K562 (cell line): Measurements from ENCODE around the gene PLEKHO2. TPM values are rescaled to one million over a fixed set of nuclear protein-coding genes. Genes with fewer than 3 reads are reported as not detected.

ENCODE experiments used
- E2F3 ChIP-seq: fragments of 250-450 bp; sonication (Bioruptor Pico); IDR thresholded peaks from 2 replicates; pipeline ENCODE4 v1.4.0; 2020; ENCODE audit warnings: mild to moderate bottlenecking
- ETS2 ChIP-seq: IDR thresholded peaks from 2 replicates; pipeline ENCODE4 v1.6.1; 2016; ENCODE audit warnings: borderline replicate concordance, missing genetic modification characterization, mild to moderate bottlenecking, moderate library complexity, missing compliant biosample characterization; ENCODE audit not compliant: poor library complexity, severe bottlenecking
- ETV6 ChIP-seq, 3 experiments: fragments of 150-350 bp in 1 of 3; sonication (generic) in 1 of 3; formaldehyde crosslinking in 1 of 3; IDR thresholded peaks; 2 replicates each; pipeline versions ENCODE4 v1.6.1 to v1.8.0; 2014 to 2022; ENCODE audit warnings: borderline replicate concordance in 2 of 3, low read depth in 2 of 3, antibody characterized with exemption in 1 of 3, low read length in 1 of 3, mild to moderate bottlenecking in 1 of 3, missing genetic modification reagents in 1 of 3
- FOXP4 ChIP-seq: sonication (generic); formaldehyde crosslinking; IDR thresholded peaks from 2 replicates; pipeline ENCODE4 v1.8.0; 2022; ENCODE audit warnings: mild to moderate bottlenecking, missing genetic modification reagents, borderline replicate concordance
- KLF1 ChIP-seq: fragments of 450-650 bp; IDR thresholded peaks from 2 replicates; pipeline ENCODE4 v1.6.1; 2016; ENCODE audit warnings: missing genetic modification characterization, missing compliant biosample characterization
- MCM3 ChIP-seq: fragments of 450-650 bp; IDR thresholded peaks from 2 replicates; pipeline ENCODE4 v1.6.1; 2016
- MYNN ChIP-seq, 2 experiments: sonication (generic); formaldehyde crosslinking in 1 of 2; IDR thresholded peaks; 2 replicates each; pipeline versions ENCODE4 v1.5.0 to v1.6.1; 2016 to 2020; ENCODE audit warnings: antibody characterized with exemption in 1 of 2, missing genetic modification reagents in 1 of 2
- NR0B1 ChIP-seq: fragments of 450-650 bp; IDR thresholded peaks from one replicate; pipeline ENCODE4 v1.6.1; 2018; ENCODE audit warnings: mild to moderate bottlenecking, moderate library complexity; ENCODE audit not compliant: partially characterized antibody
- SPI1 ChIP-seq: IDR thresholded peaks from 2 replicates; pipeline ENCODE4 v1.6.1; 2011; ENCODE audit warnings: low read depth, low read length, control low read depth, borderline replicate concordance
- THAP7 ChIP-seq: fragments of 250-450 bp; sonication (Bioruptor Pico); IDR thresholded peaks from 2 replicates; pipeline ENCODE4 v1.5.0; 2021
- U2AF1 ChIP-seq: fragments of 200-400 bp; formaldehyde crosslinking; optimal IDR thresholded peaks from 2 replicates; pipeline ENCODE3; 2017; ENCODE audit warnings: mild to moderate bottlenecking, low read depth, low read length, moderate library complexity
- ZBTB11 ChIP-seq, 3 experiments: fragments of 200-800 bp in 1 of 3; fragments of 250-450 bp in 1 of 3; fragments of 450-650 bp in 1 of 3; sonication (Bioruptor Pico) in 1 of 3; sonication (Bioruptor generic) in 1 of 3; formaldehyde crosslinking in 1 of 3; IDR thresholded peaks; 2 replicates each; pipeline versions ENCODE4 v1.6.1 to v1.8.0; 2016 to 2022; ENCODE audit warnings: mild to moderate bottlenecking in 2 of 3, missing genetic modification characterization in 2 of 3, missing compliant biosample characterization in 1 of 3, moderate library complexity in 1 of 3
- ZBTB12 ChIP-seq: fragments of 250-450 bp; sonication (Bioruptor Pico); IDR thresholded peaks from 2 replicates; pipeline ENCODE4 v1.4.0; 2020
- ZBTB9 ChIP-seq: fragments of 450-650 bp; formaldehyde crosslinking; IDR thresholded peaks from 2 replicates; pipeline ENCODE4 v1.4.0; 2020; ENCODE audit warnings: mild to moderate bottlenecking, moderate library complexity
- ZNF282 ChIP-seq: sonication (generic); formaldehyde crosslinking; IDR thresholded peaks from 2 replicates; pipeline ENCODE4 v1.8.1; 2023; ENCODE audit warnings: missing genetic modification reagents
- ZNF717 ChIP-seq: fragments of 250-450 bp; sonication (Bioruptor Pico); IDR thresholded peaks from 2 replicates; pipeline ENCODE4 v1.5.0; 2021
- ZNF778 ChIP-seq: fragments of 450-650 bp; formaldehyde crosslinking; IDR thresholded peaks from 2 replicates; pipeline ENCODE4 v1.4.0; 2020; ENCODE audit warnings: mild to moderate bottlenecking, moderate library complexity
- polyA plus RNA-seq, 8 experiments: library from polyadenylated mRNA; depleted of rRNA in 4 of 8; stranded (reverse) in 5 of 8; unstranded in 3 of 8; fragments of >200 nt; fragmentation: Nextera tagmentation in 2 of 8; fragmentation: Illumina TruSeq in 1 of 8; extraction: Ambion mirVana in 2 of 8; extraction: Trizol in 1 of 8; gene quantifications; 2 replicates each; pipeline versions ENCODE4 v1.2.1 to v1.2.3, GENCODE V29; 2011 to 2014; ENCODE audit warnings: inconsistent platforms in 1 of 8, missing spikeins in 1 of 8
- total RNA-seq, 7 experiments: library from RNA; depleted of rRNA in 6 of 7; stranded (reverse); fragments of >200 nt in 6 of 7; fragmentation: Illumina TruSeq in 2 of 7; extraction: Trizol in 2 of 7; gene quantifications; 2 replicates each; pipeline versions ENCODE4 v1.2.1 to v1.2.3, GENCODE V29; 2011 to 2021; ENCODE audit warnings: low replicate concordance in 1 of 7

PLEKHO2 gene
- total and polyA plus RNA-seq, 9 of the 15 experiments (the other 6 are each of a cell fraction or from before 2014, with no cell fraction given) = 0.24 to 8.8 (median 5.5) TPM

GRCh38 chr15:64824929-64825430 is 16.7 kb upstream of the PLEKHO2 start (continued):
- TF ChIP-seq FOXP4 (CRISPR knock-in tag) (no peak), SPI1 (no peak), E2F3 (CRISPR knock-in tag) (0 out of 2 replicates have a peak, but pooled peaks have one; percentile 38), ETV6 (IDR thresholded peaks at IDR 0.05; ENCODE audit: borderline replicate concordance in 1 of 2, low read depth in 2 of 2, low read length in 1 of 2) (no peak), ETV6 (CRISPR knock-in tag; IDR thresholded peaks at IDR 0.05; ENCODE audit: borderline replicate concordance) (no peak), ZNF778 (no peak), NR0B1 (no peak), MCM3 (no peak), ZBTB12 (CRISPR knock-in tag) (no peak), KLF1 (no peak), MYNN (IDR thresholded peaks at IDR 0.05) (no peak), MYNN (CRISPR knock-in tag; IDR thresholded peaks at IDR 0.05) (no peak), U2AF1 (no peak), ZBTB9 (CRISPR knock-in tag) (0 out of 2 replicates have a peak, but pooled peaks have one; percentile 25), ZBTB11 (CRISPR knock-in tag; IDR thresholded peaks at IDR 0.05) (no peak), ZNF717 (CRISPR knock-in tag) (no peak), THAP7 (CRISPR knock-in tag) (no peak), ETS2 (no peak), ZNF282 (CRISPR knock-in tag) (no peak)
